HG02884 (cell line): ENCODE data around the gene MDK.

Source experiments
- ATAC-seq: cut with Tn5 transposase; IDR thresholded peaks from one replicate; pipeline ENCODE4 v1.9.1; 2021; ENCODE audit warnings: mild to moderate bottlenecking, moderate library complexity; ENCODE audit not compliant: unreplicated experiment

Gene MDK, protein sequence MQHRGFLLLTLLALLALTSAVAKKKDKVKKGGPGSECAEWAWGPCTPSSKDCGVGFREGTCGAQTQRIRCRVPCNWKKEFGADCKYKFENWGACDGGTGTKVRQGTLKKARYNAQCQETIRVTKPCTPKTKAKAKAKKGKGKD

DNA sequence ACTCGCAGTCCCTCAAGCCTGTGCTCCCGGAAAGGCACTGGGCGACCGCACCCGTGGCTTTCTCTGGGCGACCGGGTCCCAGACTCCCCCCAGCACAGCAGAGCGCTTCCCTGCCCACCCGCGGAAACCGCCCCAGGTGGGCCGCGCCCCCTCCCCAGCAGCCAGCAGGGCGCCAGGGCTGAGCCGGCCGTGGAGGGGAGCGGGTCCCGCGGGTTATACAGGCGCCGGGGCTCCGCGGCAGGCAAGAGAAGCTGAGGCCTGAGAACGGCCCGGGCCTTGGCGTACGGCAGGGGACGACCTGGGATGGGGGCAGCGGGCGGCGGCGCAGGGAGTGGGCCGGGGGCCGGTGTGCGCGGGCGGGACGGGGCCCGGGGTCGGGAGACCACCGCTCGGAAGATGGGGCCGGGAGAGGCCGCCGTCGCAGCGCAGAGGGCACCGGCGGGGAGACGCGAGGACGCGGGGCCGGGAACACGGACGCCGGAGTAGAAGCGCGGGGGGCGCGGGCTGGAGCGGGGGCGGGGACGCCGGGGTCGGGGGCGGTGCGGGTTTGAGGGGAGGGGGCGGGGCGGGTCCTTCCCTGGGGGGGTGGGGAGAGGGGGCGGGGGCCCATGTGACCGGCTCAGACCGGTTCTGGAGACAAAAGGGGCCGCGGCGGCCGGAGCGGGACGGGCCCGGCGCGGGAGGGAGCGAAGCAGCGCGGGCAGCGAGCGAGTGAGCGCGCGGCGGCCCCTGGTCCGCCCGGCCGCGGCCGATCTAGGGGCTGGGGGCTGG, at the start of gene MDK:
MDK (plus strand) TSS at position 622 of the 771 bp plus-strand sequence. CDS start 389 bp downstream, outside the sequence.
- ATAC-seq, result no peak

DNA sequence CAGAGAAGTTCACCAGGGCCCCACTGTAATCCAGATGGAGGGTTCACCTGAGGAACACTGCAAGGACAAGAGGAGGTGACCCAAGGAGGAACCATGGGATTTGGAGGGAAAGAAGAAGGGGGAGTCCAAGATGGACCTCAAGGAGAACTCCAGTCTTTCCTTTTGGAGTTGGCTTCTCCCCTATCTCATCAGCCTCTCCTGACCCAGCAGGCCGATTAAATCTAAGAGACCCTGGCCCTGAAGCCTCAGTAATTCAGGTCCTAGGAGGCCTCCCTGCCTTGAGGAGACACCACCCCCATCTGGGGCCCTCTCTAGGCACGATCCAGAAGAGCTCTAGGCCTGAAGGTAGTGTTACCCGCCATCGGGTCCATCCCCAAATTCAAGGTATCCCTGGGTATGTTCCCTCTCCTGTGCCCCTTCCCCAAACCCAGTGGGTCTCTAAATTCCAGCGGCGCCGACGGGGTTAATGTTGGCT, 49.3 kb upstream of the MDK start:
- ATAC-seq, result no peak

DNA sequence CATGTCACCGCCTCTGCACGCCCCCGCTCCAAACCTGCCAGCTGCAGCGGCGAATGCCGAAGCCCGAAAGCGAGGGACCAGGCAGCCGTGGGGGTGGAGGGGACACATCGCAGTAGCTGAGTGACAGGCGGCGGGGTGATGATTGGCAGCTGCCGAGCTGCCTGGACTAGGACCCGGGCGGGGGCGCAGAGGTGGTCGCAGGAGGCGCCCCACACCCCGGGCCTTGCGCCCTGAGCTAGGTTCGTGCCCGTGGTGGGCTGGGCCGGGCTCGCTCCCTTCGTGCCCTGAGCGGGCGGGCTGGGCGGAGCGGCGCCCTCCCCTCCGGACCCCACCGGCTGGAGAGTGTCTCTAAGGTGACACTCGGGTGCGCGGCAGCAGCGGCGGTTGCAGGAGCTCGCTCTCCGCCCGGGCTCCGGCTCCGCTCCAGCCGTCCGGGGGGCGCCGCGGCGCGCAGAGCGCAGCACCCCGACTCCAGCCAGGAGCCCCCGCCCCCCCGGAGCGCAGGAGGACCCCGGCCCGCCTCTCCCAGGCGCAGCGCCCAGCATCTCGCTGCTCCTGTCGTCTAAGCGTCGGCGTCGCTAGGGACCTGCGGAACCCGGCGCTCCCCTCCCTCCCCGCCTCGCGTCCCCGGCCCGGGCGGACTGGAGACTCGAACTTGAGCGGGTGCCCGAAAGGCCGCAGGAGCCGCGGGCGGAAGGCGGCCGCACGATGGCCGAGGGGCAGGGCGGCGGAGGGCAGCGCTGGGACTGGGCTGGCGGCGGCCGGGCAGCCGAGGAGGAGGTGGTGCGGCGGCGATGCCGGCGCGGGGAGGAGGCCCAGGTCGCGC, 48.7 kb upstream of the MDK start:
- no peak for ATAC-seq

DNA sequence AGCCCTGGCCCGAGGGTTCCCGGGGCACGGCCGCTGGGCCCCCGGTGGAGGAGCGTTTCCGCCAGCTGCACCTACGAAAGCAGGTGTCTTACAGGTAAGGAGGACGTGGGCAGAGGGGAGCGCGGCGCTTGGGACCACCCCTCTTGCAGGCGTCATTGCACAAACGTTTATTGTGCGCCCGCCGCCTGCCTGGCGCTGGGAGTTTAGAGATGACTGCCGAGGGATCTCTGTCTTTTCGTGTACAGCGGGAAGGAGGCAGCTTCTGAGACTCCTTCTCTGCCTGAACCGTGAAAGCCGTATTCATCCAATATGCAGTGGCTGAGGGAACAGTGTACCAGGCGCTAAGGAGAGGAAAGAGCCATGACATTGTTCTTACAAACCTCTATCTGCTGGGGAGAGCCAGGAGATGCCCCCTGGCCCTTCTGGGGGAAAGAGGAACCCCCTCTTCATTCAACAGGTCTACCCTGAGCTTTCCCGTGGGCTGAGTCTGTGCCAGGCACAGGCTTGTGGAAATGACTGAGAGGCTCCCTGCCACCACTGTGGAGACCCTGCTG, 48.0 kb upstream of the MDK start:
- no peak for ATAC-seq

DNA sequence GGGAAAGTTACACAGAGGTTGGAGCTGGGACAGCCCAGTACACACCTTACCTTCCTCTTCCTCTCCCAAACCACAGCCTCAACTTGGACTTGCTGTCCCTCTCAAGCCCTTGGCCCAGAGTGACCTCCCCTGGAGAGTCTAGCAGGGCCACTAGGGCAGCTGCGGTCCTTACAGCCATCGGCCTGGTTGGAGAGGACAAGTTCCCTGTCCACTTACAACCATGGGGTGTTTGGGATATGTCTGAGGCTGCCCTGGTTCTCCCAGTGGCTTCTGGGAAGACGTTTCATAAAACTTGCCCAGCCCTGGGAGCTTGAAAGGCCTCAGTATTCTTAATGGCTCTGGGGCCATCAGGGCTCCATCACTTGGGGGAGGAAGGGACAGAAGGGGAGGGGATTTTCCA, 47.3 kb upstream of the MDK start:
- ATAC-seq, result no peak

DNA sequence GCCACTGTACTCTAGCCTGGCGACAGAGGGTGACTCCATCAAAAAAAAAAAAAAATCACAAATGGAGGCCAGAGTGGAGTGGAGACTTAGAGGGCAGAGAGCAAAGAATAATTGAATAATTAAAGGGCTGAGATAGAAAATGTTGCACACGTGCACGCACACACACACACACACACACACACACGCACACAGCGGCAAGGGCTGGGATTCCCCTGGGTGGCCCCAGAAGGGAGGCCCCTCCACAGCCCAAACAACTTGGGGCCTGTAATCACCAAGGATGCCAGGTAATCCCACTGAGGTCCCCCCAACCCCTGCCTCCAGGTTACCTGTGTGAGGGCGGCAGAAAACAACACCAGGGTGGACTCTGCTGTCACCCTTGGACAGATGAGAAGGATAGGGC, 46.2 kb upstream of the MDK start:
- ATAC-seq, result no peak

DNA sequence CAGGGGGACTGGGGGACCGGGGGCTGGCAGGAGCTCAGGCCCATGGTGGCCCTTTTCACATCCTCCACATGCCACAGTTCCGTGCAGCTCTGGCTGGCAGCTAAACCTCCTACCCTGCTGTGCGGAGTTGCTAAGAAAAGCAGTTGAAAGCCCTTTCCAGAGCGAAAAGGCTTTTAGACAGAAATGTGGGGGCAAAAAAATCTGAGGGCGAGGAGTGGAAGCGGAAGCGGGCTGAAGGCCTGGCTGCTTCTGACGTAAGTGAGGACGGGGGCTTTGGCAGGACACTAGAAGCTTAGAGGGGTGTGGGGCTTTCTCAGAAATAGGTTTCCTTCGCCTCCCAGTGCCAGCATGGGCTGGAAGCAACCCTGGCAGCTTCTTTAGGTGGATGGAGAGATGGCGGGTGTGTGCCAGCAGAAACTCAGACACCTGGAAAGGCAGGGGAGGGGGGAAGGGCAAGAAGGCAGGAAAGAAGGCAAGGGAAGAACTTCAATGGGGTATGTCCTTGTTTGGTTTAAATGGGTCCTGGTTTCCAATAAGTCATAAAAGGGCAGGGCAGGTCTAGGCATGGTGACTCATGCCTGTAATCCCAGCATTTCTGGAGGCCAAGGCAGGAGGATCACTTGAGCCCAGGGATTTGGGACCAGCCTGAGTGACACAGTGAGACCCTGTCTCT, 45.4 kb upstream of the MDK start:
- no peak for ATAC-seq

DNA sequence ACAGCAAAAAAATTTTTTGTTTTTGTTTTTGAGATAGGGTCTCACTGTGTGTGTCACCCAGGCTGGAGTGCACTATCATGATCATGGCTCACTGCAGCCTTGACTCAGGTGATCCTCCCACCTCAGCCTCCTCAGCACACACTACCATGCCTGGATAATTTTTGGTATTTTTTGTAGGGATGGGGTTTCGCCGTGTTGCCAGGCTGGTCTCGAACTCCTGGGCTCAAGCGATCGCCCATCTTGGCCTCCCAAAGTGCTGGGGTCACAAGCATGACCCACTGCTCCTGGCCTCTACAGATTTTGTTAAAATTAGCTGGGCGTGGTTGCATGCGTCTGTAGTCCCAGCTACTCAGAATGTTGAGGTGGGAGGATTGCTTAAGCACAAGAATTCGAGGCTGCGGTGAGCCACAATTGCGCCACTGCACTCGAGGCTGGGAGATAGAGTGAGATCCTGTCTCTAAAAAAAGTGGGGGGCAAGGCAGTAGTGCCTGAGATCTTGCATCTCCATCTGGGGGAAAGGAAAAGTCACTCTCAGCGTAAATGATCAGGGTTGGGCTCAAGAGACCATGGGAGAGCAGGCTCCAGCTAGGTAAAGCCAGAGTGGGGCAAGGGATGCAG, 44.8 kb upstream of the MDK start:
- ATAC-seq, result no peak

DNA sequence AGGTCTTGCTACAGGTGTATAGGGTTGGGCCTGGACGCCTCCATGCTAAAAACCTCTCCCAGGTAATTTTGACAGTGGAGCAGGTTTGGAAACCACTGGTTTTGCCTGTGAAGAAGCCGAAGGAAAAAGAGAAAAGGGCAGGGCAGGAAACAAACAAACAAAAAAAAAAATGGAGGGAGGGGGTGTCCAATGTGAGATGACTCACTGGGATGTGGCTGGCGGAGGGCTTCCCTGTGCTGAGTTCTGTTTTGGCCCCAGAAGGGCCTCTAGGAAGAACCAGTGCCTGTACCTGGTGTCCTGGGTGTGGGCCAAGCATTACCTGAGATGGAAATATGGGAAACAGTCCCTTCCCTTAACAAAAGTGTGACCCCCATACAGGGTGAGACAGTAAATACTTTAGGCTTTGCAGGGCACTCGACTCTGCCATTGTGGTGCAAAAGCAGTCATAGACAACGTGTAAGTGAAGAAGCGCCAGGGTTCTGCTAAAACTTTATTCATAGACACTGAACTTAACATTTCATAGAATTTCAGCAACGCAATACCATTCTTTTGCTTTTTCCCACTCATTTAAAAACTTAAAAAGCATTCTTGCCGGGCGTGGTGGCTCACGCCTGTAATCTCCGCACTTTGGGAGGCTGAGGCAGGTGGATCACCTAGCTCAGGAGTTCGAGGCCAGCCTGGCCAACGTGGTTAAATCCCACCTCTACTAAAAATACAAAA, 43.7 kb upstream of the MDK start:
- no peak for ATAC-seq

DNA sequence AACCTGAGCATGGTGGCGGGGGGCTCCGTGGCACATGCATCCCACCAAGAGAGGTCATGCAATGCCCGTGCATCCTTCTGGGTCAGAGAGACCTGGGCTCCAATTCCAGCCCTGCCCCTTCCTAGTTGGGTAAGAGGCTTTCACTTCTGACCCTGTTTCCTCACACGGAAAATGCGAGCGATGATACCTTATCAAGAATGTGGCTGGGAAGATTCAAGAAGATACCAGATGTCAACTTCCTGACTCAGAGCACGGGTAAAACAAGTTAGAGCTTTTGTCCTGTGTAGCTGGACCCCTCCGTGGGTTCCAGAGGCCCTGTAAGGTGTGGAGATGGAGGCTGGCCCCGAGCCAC, 42.9 kb upstream of the MDK start:
- ATAC-seq, result no peak

DNA sequence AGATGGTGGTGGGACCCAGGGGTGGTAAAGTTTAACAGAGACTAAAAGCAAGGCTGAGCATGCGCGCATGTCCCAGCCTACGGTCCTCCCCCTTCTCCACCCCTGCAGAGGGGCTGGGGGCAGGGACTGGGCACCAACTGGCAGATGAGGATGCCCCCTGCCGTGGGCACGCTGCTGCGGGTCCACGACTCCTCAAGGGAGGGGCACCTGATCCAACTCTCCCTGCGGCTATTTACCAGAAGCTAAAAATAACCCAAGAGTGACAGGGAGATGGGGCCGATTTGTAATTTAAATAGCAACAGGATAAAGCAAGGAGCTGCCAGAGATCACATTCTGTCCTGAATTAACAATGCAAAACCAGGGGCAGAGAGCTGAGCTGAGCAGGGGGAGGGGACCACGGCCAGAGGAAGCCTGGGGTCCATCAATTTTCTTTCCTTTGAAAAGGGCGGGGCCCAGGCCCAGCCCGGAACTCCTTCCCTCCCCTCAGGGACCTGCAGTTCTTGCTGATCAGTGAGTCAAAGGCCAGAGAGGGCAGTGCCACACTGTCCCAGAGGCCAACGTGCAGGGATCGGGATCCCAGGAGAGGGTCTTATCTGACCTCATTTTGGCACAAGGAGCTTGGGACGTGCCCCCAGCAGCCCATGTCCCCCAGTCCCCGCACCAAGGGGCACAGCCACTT, 42.3 kb upstream of the MDK start:
- no peak for ATAC-seq

DNA sequence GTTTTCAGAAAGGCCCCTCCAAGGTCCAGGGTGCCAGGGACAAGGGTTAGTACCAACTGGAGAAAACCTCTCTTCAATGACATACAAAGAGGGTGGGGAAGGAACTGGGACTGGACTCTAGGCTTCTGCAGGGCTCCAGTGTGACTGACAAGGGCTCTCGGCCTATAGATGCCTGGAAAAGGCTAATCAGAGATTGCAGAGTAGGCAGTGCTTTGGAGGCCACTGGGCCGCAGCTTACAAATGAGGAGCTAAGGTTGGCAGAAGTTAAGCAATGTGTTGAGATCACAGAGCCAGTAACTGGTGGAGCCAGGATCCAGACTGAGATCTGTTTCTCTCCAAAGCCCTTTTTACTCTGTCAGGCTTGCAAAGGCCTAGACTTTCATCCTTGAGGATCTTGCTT, 41.7 kb upstream of the MDK start:
- no peak for ATAC-seq

DNA sequence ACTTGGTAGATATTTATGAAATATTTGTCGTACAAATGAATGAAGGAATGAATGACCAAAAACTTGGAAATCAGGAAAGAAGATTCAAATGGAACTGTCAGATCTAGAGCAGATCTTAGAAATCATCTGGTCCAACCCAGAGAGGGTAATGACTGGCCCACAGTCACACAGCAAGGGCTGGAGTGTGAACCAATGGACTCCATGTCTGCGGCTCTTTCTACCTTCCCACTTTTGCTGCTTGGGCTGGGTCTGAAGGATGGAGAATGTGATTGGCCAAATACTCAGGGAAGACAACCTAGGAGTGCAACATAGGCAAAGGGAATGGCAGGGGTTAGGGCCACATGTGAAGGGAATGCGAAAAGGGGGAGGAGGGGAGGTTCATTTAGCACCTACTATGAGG, 40.0 kb upstream of the MDK start:
- ATAC-seq, result no peak

DNA sequence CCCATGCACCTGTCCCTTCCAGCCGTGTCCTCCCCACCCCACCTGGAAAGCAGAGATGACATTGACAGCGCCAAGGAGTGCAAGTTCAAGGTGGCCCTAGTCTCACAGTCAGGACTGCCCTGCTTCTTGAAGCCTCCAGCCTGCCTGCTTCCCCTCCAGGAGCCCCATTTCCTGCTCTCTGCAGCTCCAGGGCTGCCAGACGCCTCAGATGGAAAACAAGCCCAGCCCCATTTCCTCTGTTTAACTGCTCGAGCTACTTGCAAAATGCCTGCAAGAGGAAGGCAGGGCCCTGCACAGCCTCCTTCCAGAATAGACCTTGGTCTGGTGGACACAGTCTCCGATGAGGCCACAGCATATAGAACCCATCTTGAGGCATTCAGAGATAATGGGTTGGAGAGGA, 39.2 kb upstream of the MDK start:
- ATAC-seq, result no peak

DNA sequence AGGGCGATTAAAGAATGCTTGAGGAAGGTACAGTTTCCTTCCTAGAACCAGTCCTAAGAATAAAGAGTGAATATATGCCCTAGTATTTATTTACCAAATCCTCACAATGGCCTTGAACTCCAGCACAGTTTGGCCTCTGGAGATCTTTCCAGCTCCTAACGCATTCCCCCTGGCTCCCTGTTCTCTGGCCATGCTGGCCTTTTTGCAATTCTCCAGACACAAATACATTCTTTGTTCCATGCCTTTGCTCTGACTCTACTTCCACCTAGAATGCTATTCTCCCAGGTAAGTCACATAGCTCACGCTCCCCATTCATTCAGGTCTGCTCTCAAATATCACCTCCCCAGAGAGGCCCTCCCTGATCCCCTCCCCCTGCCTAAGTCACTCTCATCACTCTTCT, 37.9 kb upstream of the MDK start:
- ATAC-seq, result no peak

DNA sequence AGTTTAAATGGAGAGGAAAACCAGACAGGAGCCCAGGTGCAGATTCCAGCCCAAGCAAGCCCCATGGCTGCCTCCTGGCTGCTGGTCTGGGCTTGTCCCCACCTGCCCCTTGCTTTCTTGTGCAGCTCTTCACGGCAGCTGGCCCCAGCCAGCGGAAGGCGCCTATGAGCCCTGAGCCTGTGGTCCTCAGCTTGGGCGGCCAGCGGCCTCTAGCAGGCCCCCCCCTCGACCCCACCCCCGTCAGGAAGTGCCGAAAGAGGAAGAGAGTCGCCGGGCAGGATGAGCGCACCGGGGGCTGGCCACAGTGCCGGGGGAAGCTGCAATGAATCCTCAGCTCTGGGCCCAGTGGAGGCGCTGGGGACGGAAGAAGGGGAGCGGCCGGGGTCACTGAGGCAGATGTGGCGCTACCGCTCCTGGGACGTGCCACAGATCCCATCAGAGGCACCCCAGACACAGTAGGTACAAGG, 36.3 kb upstream of the MDK start:
- no peak for ATAC-seq

DNA sequence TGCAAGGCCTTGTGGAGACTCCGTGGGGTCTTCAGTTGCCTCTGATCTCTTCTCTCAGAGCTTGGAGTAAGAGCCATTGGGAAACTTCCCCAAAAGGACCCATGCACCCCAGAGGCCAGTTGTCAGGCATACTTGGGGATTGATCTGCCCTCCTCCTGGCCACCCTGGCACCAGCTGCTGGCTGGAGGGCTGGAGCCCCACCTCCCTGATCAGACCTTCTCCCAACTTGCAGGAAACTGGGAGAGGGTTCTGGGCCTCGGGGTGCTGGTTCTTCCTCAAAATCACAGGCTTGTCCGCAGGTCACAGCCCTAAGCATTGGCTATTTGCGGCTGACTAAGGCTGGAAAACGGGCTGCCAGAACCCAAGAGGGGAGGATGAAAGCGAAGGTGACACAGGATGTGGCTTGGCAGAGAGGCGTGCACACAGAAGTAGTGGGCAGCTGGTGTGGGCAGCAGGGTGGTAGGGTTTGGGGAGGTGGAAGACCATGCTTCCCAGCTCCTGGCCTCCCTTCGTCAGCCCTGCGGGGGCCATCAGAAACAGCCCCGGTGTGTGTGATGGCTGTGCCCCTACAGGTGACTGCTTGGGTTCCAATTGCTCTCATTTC, 35.5 kb upstream of the MDK start:
- no peak for ATAC-seq

DNA sequence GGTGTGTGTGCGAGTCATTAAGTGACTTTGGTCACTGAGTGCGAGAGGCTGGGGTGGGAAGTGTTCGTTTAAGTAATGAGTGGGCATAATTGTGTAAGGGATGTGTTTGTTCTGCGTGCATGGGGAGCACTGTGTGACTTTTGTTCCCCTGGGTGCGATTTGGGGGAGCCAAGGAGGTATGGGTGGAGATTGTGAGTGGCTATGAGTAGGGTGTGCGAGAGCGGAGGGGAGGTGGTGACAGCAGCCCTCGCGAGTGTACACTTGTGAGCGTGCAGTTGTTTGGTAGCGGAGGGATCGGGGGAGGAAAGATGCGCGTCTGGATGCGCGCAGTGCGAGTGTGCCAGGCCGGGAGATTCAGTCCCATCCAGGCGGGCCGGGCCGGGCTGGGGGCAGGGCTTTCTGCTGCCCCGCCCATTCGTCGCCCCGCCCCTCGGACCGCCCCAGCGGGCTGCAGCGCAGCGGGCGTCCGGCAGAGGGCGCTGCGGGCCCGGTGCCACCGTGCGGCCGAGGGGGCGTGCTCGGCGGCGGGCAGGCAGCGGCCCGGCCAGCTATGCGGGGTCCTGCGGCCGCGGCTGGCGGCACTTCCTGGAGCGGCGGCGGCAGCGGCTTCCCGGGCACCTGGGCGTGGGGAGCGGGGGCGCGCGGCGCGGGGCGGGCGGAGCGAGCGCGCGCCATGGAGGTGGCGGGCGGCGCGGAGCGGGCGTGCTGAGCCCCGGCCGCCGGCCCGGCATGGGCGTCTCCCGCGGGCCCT, 34.4 kb upstream of the MDK start, which contains the start of gene DGKZ:
DGKZ (plus strand) TSS at position 578 of the 751 bp plus-strand sequence. CDS start 197 bp downstream, outside the sequence.
- peak; percentile 46 for ATAC-seq
